Measurements from ENCODE around the gene TCF19.
A peak's percentile ranks its signal among the peaks of the same experiment; 100 is the strongest.
"Not testable (repeated sequence)": the region's sequence is repeated elsewhere in the genome, so short reads cannot be mapped to it uniquely, and the experiment has no call there.

Gene TCF19

GRCh38 chr6:31186052-31186734 is 27.8 kb downstream of the TCF19 start:
- DNase-seq: no peak

GRCh38 chr6:31187780-31188194 is 29.4 kb downstream of the TCF19 start:
- peak; percentile 32 for DNase-seq

- not testable (repeated sequence) for DNase-seq
These were observed 30.8 kb downstream of the TCF19 start for GRCh38 chr6:31189223-31189622.

- no peak for DNase-seq
These were observed 32.1 kb downstream of the TCF19 start for GRCh38 chr6:31190488-31190887.

GRCh38 chr6:31192431-31193105 is 34.2 kb downstream of the TCF19 start:
- peak; percentile 42 for DNase-seq

GRCh38 chr6:31193206-31193605 is 34.8 kb downstream of the TCF19 start:
- DNase-seq: no peak

GRCh38 chr6:31194061-31194834 is 35.9 kb downstream of the TCF19 start:
- DNase-seq: no peak

- DNase-seq: not testable (repeated sequence)
These were observed 37.1 kb downstream of the TCF19 start for GRCh38 chr6:31195308-31195979.

- not testable (repeated sequence) for DNase-seq
These were observed 38.0 kb downstream of the TCF19 start for GRCh38 chr6:31196251-31197022.

GRCh38 chr6:31197559-31198305 is 39.3 kb downstream of the TCF19 start:
- DNase-seq: peak; percentile 82

GRCh38 chr6:31199105-31199452 is 40.7 kb downstream of the TCF19 start:
- DNase-seq: not testable (repeated sequence)

- no peak for DNase-seq
These were observed 44.1 kb downstream of the TCF19 start for GRCh38 chr6:31202259-31203166.

GRCh38 chr6:31203345-31203979 is 45.1 kb downstream of the TCF19 start:
- peak; percentile 69 for DNase-seq

- no peak for DNase-seq
These were observed 46.4 kb downstream of the TCF19 start for GRCh38 chr6:31204751-31205145.

- no peak for DNase-seq
These were observed 47.2 kb downstream of the TCF19 start for GRCh38 chr6:31205638-31206037.

- DNase-seq: no peak
These were observed 50.1 kb downstream of the TCF19 start for GRCh38 chr6:31208506-31208905.

GRCh38 chr6:31209137-31209536 is 50.7 kb downstream of the TCF19 start:
- no peak for DNase-seq

- no peak for DNase-seq
These were observed 51.7 kb downstream of the TCF19 start for GRCh38 chr6:31210123-31210522.

- DNase-seq: no peak
These were observed 52.5 kb downstream of the TCF19 start for GRCh38 chr6:31210741-31211532.

Measured in NCI-H226 (cell line).